ENCODE results near the gene ZCCHC14.

The ZCCHC14 gene

GRCh38 chr16:87424266-87424665 is 68.6 kb downstream of the ZCCHC14 start:
- no peak for DNase-seq (ENCODE audit: low spot score)
- in situ Hi-C loops (cut with MboI; ENCODE audit: low sequenced_read_pairs, unreplicated experiment), result no loop called here
- TF ChIP-seq CTCF (IDR thresholded peaks at IDR 0.05; ENCODE audit: borderline replicate concordance, control extremely low read depth, extremely low read depth, insufficient read depth, missing control alignments), result no peak

GRCh38 chr16:87423429-87423828 is 69.4 kb downstream of the ZCCHC14 start:
- in situ Hi-C loops (cut with MboI; ENCODE audit: low sequenced_read_pairs, unreplicated experiment), result no loop called here
- no peak for DNase-seq (ENCODE audit: low spot score)
- TF ChIP-seq CTCF (IDR thresholded peaks at IDR 0.05; ENCODE audit: borderline replicate concordance, control extremely low read depth, extremely low read depth, insufficient read depth, missing control alignments), result no peak

GRCh38 chr16:87422106-87422505 is 70.7 kb downstream of the ZCCHC14 start:
- no peak for DNase-seq (ENCODE audit: low spot score)
- in situ Hi-C loops (cut with MboI; ENCODE audit: low sequenced_read_pairs, unreplicated experiment), result no loop called here
- TF ChIP-seq CTCF (IDR thresholded peaks at IDR 0.05; ENCODE audit: borderline replicate concordance, control extremely low read depth, extremely low read depth, insufficient read depth, missing control alignments), result no peak

GRCh38 chr16:87421003-87421912 is 71.6 kb downstream of the ZCCHC14 start:
- TF ChIP-seq CTCF (IDR thresholded peaks at IDR 0.05; ENCODE audit: borderline replicate concordance, control extremely low read depth, extremely low read depth, insufficient read depth, missing control alignments), result no peak
- in situ Hi-C loops (cut with MboI; ENCODE audit: low sequenced_read_pairs, unreplicated experiment), result no loop called here
- DNase-seq (ENCODE audit: low spot score), result no peak

- peak; percentile 8 for TF ChIP-seq CTCF (IDR thresholded peaks at IDR 0.05; ENCODE audit: borderline replicate concordance, control extremely low read depth, extremely low read depth, insufficient read depth, missing control alignments)
- DNase-seq (ENCODE audit: low spot score), result no peak
- in situ Hi-C loops (cut with MboI; ENCODE audit: low sequenced_read_pairs, unreplicated experiment), result no loop called here
Observed at GRCh38 chr16:87420026-87421002, 72.5 kb downstream of the ZCCHC14 start.

GRCh38 chr16:87418644-87419043 is 74.2 kb downstream of the ZCCHC14 start:
- in situ Hi-C loops (cut with MboI; ENCODE audit: low sequenced_read_pairs, unreplicated experiment), result no loop called here
- DNase-seq (ENCODE audit: low spot score), result no peak
- no peak for TF ChIP-seq CTCF (IDR thresholded peaks at IDR 0.05; ENCODE audit: borderline replicate concordance, control extremely low read depth, extremely low read depth, insufficient read depth, missing control alignments)

Measured in GM13976 (cell line).